GM18951 (cell line): ENCODE results near the gene CLSTN2.

ENCODE experiments used
- POLR2A ChIP-seq: IDR thresholded peaks from 4 replicates; pipeline ENCODE4 v1.6.1; 2011; ENCODE audit warnings: mild to moderate bottlenecking; ENCODE audit not compliant: insufficient read length, insufficient read depth; ENCODE audit errors: extremely low read depth
- in situ Hi-C: fragments of 300-500 bp; cut with MboI; formaldehyde crosslinking; loops from one replicate; pipeline ENCODE4 v1.12.0; 2022; ENCODE audit warnings: low sequenced_read_pairs, mixed read lengths, inconsistent platforms; ENCODE audit not compliant: unreplicated experiment

The CLSTN2 gene

GRCh38 chr3:140493271-140493670, 558.3 kb downstream of the CLSTN2 start:
- in situ Hi-C loops = no loop called here
- no peak for TF ChIP-seq POLR2A

DNA sequence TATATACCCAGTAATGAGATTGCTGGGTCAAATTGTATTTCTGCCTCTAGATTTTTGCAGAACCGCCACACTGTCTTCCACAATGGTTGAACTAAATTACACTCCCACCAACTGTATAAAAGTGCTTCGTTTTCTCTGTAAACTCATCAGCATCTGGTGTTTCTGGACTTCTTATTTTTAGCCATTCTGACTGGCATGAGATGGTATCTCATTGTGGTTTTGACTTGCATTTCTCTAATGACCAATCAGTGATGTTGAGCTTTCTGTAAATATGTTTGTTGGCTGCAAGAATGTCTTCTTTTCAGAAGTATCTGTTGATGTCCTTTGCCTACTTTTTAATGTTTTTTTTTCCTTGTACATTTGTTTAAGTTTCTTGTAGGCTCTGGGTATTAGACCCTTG, 560.0 kb downstream of the CLSTN2 start:
- in situ Hi-C loops = no loop called here

DNA sequence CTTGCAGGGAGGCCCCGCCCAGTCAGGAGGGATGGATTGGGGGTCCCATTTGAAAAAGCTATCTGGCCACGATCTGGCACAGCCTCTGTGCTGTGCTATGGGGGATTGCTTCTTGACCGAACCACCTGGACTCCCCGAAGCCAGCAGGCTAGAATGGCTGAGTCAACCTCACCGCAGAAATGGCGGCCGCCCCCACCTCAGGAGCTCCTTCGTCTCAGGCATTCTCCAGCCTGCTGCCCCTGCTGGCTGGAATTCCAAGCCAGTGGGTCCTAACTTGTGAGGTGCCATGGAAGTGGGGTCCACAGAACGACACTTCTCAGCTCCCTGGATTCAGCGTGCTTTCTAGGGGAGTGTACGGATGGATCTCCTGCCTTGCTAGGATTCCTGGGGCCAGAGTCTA, 562.3 kb downstream of the CLSTN2 start:
- no peak for TF ChIP-seq POLR2A
- in situ Hi-C loops = no loop called here

More for the DNA sequence above, 560.0 kb downstream of the CLSTN2 start:
- TF ChIP-seq POLR2A = no peak

DNA sequence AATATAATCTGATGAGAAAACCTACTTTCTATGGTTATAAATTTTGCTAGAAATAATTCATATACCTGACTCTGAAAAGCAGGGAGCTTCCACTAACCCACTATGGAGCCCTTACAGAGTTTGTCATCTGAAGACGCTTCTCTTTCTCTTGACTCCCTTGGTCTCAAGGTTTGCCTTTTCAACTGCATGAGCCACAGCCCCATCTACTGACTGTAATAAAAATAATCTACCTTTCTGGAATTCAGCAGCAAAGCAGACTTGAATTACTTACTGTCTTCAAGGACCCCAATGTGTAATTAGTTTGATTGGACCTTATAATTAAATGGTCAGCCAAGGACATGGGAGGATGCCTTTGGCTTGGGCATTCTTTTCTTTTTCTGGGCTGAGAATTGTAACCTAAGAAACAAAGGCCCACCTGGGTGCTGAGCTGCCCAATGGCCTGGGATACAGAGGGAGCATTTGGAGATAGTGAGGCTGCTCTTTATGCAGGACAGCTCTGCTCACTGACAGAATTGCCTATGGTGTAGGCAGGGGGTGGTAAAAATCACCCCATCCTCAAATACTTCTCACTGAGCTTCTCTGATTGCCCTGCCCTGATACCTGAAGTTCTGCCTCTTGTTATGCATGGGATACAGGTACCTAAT, 564.3 kb downstream of the CLSTN2 start:
- TF ChIP-seq POLR2A = no peak
- in situ Hi-C loops = no loop called here

DNA sequence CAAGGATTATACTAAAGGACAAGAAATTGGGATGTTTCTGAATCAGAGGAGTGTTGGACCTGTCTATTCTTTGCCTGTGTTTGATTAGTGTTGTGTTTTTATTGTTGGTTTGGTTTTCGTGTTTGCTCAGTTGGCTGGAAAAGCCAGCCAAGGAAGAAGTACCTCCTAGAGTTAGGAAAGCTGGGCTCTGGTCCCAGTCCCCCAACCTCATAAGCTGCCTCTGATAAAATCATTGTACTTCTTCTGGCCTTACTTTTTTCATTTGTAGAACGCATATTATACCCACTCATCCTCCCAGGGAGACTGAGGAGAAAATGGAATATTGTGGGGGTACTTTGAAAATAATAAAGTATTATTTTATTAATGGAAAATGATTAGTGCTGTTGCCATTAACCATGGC, 565.5 kb downstream of the CLSTN2 start:
- no peak for TF ChIP-seq POLR2A
- in situ Hi-C loops = no loop called here

- no peak for TF ChIP-seq POLR2A
- in situ Hi-C loops = no loop called here
These were observed 566.2 kb downstream of the CLSTN2 start for GRCh38 chr3:140501061-140501769.

DNA sequence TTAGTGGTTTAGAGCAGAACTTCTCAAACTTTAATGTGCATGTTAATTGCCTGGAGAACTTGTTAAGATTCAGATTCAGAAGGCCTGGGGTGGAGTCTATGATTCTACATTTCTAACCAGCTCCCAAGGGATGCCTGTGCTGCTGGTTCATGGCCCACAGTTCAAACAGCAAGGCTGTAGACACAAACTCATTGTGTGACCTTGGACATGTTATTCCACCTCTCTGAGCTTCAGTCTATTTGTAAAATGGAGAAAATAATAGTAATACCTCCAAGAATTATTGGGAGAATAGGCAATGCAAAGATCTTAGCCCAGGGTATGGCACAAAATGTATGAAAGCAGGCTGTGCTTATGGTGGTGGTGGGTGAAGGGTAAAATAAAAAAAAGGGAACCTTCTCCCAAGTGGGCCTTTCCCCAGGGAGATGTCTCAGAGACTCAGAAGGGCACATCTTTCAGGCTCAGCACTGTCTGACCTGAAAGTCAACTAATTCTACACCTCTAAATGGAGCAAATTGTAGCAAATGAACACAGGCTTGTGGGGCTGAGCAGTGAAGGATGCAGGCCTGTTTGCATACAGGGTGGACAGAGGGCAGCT, 566.9 kb downstream of the CLSTN2 start:
- in situ Hi-C loops = no loop called here
- no peak for TF ChIP-seq POLR2A

GRCh38 chr3:140505213-140505612, 570.2 kb downstream of the CLSTN2 start:
- in situ Hi-C loops = no loop called here
- TF ChIP-seq POLR2A = no peak

- in situ Hi-C loops = no loop called here
- TF ChIP-seq POLR2A = no peak
These were observed 570.9 kb downstream of the CLSTN2 start for GRCh38 chr3:140505876-140506275.

- TF ChIP-seq POLR2A = no peak
- in situ Hi-C loops = no loop called here
These were observed 573.6 kb downstream of the CLSTN2 start for GRCh38 chr3:140508550-140508949.

DNA sequence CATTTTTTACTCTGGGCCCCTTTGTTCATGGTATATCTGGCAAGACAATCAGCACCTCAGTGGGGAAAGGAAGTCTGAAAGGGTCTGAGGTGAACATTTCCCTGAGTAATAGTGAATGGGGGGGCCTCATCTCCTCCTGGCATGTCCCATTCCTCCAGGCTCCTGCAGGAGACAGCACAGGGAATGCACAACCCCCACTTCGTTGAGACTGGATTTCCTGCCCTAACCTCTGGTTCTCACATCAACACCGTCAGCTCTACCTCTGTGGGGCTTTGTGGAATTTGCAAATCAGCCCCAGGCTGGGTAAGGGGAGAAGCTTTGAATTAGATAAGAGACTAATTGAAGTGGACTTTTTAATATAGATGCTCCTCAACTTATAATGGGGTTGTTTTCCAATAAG, 574.5 kb downstream of the CLSTN2 start:
- no peak for TF ChIP-seq POLR2A

DNA sequence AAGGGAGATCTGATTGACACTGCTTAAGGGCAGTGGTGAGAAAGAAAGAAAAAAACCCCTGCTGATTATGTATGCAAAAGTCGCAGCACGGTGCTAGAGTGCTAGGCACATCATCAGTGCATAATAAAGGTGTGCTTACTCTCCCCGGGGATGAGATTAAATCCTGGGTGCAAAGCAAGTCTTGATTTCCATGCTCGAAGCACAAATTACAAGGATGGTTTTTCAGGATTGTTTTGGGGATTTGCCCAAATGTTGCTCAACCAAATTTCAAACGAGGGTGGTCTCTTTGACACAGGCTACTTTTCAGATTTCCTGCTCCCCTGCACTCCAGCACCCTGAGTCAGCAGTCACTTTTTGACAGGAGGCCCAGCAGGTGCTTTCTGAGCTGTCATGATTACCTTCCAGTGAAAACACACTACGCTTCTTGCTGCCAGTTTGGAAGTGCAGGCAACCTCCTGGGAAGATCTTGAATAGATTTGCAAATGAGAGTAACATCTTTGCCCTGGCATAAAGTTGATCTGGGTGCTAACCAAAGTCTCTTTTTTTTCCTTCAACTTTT, 575.4 kb downstream of the CLSTN2 start:
- in situ Hi-C loops = no loop called here
- no peak for TF ChIP-seq POLR2A

More for the DNA sequence above, 574.5 kb downstream of the CLSTN2 start:
- in situ Hi-C loops = no loop called here

DNA sequence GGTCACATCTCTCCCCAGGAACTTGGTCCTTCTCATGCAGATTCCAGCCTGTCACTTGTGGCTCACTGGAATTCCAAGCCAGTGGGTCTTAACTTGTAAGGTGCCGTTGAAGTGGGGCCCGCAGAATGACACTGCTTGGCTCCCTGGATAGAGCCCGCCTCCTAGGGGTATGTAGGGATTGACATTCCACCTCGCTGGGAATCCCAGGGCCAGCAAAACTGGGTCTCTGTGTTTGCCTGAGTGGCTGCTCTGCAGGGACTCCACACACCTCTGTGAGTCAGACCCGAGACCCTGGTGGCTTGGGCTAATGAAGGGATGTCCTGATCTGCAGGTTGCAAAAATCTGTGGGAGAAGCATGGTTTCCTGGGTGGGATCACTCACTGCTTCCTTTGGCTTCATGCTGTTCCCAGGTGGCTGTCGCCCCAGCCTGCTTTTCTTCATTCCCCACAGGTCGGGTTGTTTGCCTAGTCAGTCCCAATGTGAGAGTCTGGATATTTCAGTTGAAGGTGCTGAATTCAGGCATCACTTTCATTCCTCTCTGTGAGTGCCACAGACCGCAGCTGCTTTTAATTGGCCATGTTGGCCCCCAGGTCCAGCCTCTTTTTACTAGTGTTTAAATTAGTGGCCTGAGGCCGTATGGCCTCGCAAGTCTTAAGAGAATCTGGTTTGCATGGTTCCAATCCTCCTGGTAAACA, 586.9 kb downstream of the CLSTN2 start:
- no peak for TF ChIP-seq POLR2A
- in situ Hi-C loops = no loop called here
